GM18873 (cell line): ENCODE results near the gene PIK3R1.
"Not testable (repeated sequence)": the region's sequence is repeated elsewhere in the genome, so short reads cannot be mapped to it uniquely, and the experiment has no call there.

Source experiments
- ATAC-seq: cut with Tn5 transposase; IDR thresholded peaks from one replicate; pipeline ENCODE4 v1.9.1; 2021; ENCODE audit warnings: mild to moderate bottlenecking, moderate library complexity, moderate number of reproducible peaks; ENCODE audit not compliant: unreplicated experiment, low FRiP score

The PIK3R1 gene

DNA sequence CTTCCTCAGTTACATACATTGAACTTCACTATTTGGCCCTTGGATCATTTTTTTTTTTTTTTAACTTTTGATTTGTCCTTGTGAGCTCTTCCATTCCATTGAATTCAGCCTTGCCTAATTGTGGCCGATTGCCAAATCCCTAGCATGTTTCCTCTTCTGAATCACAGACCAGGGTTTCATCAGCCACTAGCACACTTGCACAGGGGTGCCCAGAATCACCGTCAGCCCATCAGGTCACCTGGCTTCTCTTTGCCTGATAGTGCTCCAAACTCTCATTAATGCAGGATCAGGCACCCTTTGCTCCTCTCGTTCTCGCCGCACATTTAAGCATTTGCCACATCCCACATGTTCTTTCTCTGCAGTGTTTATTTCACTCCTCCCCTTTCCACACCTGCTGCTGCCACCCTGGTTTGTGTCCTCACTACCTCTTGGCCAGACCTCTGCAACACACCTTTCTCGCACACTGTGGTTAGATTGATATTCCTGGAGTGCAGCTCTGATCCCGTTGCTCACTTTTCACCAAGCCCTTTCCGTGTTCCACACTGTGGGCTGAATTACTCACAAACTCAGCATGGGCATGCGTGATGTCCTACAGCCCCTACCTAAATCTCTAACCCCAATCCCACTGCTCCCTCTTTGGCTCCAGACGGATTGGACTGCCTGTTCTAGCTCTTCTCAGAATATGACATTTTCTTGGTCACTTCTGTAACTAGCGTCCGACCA lies 9.8 kb downstream of the PIK3R1 start:
- ATAC-seq = no peak

DNA sequence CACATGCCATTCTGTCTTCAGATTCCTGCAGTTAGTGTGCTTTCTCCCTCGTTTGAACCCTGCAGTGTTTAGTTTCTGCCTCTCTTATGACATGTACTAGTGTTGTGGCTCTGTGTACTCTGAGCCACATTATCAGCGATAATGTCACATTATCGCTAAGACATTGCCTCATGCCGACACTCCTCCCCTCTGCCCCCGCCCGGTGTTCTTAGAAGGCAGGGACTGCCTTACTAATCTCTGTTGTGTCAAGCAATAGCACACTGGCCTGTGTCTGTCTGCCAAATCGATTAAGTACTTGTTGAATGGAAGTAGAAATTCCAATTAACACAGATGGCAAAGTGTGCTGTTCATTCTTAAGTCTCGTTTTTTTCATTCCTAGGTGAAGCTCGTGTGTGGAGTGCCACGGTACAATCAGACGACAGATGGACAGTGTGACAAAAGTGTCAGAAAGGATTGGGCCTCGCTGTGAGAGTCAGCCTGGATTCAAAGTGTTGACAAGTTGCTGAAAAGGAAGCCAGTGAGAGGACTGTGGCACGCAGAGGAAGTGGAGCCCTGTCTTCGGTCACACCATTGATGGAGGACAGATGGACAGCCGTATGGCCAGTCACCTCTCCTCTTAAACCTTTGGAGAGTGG lies 10.5 kb downstream of the PIK3R1 start:
- ATAC-seq = no peak

DNA sequence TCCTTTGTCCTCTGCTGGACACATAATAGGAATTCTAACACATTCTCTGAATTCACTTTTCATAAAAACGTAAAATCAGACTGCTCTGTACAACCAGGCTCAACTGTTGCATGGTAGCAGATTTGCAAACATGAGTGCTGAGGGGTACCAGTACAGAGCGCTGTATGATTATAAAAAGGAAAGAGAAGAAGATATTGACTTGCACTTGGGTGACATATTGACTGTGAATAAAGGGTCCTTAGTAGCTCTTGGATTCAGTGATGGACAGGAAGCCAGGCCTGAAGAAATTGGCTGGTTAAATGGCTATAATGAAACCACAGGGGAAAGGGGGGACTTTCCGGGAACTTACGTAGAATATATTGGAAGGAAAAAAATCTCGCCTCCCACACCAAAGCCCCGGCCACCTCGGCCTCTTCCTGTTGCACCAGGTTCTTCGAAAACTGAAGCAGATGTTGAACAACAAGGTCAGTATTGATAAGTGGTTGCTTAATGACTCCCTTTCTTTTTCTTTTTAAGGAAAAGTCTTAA lies 11.1 kb downstream of the PIK3R1 start:
- no peak for ATAC-seq

DNA sequence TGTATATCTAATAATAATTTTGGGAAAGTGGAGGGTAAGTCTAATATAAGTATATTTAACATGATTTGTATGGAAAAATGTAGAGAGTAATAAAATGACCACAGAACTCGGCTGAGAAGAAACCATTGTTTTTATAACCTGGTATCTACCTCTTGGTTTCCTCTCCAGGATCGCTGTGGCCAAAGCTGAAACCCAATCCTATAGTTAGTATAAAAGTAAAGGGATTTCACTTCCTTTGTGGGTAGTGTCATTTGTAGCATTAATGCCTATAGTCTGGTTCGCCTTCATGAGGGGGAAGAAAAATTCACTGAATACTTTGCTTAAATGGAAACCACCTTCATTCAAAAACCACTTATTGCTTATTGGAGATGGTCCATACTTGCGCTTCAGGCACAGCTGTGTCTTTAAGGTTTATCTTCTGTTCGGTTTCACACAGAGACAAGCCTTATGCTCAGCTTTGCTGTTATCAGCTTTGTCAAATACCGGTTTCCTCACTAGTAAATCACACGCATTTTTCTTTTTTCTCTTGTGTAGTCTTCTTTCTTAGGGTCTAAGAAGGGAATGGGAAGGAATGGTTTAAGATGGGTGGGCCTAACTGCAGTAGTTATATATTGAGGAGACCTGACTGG lies 12.1 kb downstream of the PIK3R1 start:
- no peak for ATAC-seq

DNA sequence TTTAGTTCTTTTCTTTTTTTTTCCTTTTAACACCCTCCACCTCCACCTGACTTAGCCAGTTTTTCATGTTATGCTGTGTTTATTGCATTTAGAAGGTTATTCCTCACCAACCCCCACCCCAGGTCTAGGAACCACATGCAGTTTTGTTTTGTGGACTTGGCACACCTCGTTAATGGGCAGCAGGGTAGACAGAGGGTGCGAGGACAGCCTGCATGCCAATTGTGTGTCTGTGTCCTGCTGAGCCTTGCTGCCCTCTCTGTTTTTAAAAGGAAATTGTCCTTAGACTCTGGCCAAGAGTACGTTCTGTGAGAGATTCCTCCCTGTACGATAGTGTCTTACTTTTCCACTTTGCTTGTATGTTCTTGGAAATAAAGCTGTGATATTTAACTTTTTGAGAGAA lies 13.9 kb downstream of the PIK3R1 start:
- no peak for ATAC-seq

DNA sequence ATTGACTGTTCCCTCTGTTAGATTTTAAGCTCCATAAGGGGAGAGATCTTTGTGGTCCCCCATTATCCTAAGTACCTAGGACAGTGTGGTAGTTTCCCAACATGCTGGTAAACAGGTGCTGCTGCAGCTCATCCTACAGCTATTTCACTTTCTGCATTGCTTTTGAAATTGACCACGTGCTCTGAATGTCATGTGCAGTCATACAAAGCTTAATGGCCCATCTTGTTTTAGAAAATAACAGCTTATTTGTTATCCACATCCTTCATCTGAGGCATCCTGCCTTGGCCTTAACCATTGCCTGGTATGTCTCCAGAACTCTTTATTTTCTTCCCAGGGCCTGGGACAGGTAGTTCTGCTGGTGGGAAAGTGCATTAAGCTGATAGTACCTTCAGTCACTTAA lies 14.7 kb downstream of the PIK3R1 start:
- no peak for ATAC-seq

DNA sequence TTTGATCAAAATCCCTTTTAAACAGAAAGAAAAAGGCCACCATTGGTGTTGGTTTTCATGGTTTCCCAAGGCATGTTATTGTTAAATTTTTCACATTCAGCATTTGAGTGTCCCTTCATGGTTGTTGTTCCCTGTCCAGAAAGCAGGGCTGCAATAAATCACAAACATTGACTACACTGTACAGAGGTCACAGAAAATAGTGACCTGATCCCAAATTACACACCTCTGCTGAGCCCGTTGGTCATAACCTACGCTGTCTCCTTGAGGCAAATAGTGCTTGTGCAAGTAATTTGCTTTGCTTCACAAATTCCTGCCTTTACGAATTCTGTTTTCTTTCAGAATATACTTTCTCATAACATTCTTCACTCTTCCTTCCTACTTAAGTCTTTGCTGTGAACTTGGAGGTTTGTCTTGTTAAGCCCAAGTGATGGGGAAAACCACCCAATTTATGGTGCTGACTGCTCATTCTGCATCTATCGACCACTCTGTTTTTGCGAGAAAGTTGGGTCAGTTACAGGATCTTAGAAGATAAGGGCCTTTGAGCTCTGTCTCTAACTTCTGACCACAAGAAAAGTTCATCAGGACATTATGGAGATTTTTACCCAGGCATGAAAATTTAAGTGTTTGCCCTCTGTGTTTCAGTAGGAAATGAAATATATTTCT lies 16.0 kb downstream of the PIK3R1 start:
- ATAC-seq = no peak

DNA sequence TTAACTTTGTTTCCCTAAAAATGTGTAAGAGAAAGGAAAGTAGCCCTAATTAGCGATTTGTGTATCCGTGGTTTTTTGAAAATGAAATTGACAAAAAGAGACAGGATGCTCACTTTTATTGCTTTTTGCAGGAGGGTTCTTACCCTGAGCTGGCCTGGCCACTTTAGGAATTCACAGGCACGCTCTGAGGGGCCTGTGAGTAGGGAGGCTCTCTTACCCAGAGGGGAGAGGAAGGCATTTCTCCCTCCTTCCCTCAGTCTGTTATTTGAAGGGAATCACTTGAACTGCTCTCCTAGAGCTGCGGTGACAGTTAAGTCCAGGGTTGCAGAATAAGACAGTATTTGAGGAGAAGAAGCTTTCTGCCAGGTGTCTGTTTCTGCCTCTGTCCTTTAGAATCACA lies 16.7 kb downstream of the PIK3R1 start:
- no peak for ATAC-seq

DNA sequence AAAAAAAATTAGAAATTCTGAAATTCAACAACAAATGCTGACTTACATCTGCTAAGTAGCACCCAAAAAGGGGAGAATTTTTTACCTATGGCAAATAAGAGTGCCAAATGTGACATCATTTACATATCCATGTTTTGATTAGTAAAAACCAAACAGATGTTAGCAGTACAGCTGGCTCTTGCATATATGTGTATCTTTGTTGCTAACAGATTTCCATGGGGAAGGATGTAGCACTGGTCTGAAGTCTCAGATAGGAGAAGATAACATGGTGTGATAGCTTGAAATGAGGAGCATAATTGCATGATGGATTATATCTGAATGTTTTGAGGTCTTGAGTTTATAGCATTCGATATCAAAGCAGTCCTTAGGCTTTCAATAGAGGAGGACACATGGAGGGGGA lies 17.5 kb downstream of the PIK3R1 start:
- ATAC-seq = no peak

DNA sequence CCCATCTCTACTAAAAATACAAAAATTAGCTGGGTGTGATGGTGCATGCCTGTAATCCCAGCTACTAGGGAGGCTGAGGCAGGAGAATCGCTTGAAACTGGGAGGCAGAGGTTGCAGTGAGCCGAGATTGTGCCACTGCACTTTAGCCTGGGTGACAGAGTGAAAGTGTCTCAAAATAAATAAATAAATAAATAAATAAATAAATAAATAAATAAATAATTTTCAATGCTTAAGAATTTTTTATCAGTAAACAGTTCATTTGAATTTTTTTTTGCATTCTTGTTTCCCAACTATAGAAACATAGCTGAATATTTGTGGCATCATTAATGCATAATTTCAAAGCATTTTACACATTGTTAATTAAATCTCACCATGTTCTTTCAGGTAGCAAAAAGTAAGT lies 19.7 kb downstream of the PIK3R1 start:
- ATAC-seq = not testable (repeated sequence)

DNA sequence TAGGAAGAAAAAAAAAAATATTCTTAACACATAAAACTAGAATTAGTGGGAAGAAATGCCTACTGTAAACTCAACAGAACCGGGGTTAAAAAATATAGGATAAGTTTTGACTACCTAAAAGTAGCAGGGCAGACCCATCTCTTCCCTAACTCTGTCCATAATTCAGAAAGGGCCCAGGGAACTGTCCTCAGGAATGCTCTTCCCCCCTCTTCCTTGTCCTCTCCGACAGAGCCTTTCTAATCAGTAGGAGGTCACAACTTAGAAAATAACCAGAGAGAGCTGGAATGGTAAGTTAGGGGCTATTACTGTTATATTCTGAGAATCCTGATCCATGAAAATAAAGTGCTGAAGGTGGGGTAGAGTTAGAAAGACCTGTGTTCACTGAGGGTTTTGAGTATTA lies 22.2 kb downstream of the PIK3R1 start:
- ATAC-seq = no peak

DNA sequence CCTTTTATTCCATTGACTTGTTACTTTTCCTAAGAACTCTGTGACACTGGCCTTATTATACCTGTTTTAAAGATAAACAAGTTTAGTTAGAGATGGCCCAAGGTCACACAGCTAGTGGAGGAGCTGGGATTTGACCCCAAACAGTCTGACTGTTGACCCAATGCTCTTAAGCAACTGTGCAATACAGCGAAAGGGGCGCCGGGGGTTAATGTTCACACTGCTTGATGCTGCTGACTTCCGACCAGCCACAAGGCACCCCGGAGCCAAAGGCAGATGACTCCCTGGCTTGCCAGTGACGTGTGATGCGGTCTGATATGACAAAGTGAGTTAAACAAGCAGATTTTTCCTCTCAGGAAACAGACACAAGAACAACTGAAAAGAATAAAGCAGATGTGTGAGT lies 23.9 kb downstream of the PIK3R1 start:
- peak; percentile 71 for ATAC-seq

DNA sequence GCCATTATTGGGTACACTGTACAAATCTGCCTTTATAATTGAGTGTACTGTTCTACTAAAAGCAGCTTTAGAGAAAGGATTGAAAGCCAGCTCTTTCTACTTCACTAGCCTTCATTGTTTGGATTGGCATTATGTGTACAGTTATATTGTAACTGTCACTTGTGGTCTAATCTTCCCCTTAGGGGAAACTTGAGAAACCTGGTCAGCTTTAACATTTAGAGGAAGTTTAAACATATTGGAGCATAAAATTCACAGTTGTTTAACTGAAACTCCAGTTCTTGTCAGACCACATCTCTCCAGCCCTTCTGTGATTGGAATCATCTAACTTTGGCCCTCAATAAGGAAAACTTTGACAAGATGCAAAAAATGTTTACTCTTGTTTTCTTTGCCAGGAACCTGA lies 24.6 kb downstream of the PIK3R1 start:
- peak; percentile 57 for ATAC-seq

DNA sequence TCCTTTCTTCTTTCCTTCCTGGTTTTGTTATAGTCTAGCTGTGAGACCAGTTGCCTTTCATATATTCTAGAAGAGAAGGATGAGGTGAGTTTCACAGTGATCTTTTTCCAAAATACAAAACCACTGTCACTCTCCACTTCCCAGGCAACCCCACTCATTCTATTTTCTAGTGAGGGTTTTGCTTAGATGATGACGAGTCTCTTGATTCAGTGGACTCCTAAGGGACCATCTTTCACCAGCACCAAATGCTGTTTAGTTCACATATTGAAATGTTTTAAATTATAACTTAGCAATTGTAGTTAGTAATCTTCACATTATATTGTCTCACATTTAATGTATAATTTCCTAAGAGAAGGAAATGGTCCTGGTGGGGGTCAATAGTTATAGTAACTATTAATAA lies 25.2 kb downstream of the PIK3R1 start:
- ATAC-seq = no peak

DNA sequence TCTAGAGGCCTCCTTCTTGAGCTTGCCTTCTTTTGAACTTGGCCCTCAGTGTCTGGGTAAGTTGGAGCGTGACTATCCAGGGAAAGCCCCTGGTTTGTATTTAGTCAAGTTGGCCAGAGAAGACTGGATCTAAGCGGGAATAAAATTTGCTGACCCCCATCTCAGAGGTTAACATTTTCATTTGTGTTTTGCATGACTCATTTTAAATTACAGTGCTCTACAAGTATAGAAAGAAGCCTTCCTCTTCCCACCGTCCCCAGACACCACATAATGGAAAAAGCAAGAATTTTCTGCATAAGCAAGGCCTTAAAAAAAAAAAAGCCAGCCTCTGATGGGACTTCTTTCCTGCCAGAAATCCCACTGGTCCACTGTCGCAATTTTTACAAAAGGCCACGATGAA lies 27.2 kb downstream of the PIK3R1 start:
- no peak for ATAC-seq

DNA sequence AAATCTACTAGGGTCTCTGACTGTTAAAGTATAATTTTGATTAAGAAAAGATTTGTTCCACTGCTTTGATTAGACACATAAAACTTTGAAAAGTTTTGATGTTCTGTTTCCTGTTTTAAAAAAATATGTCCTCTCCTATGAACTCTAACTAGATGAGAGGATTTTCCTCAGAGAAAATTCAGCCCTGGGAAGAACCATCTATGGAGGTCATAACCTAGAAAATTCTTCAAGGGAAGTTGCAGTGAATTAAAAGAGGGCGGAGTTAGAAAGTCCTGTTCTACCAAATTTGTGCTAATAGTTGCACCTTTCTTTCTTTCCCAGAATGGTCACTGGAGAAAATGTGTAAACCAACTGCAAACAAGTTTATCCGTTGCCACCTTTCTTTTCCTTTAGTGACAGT lies 27.7 kb downstream of the PIK3R1 start:
- ATAC-seq = no peak

DNA sequence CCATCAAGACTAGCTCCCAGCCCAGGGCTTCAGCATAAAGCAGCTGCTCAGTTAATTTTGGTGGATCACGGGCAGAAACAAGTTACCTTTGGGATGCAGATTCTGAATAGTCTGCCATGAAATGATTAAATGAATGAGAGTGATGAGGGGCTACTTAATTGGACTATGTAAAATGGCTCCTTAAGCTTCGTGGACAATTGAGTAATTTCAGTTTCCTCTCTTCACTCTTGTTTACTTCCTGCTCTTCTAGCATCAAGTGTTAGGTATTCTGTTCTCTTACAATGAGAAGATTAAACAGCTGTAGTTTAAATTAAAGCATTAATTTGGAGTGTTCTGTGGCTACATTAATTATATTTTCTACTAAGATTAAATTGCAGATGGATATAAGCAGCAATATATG lies 28.1 kb downstream of the PIK3R1 start:
- ATAC-seq = no peak

DNA sequence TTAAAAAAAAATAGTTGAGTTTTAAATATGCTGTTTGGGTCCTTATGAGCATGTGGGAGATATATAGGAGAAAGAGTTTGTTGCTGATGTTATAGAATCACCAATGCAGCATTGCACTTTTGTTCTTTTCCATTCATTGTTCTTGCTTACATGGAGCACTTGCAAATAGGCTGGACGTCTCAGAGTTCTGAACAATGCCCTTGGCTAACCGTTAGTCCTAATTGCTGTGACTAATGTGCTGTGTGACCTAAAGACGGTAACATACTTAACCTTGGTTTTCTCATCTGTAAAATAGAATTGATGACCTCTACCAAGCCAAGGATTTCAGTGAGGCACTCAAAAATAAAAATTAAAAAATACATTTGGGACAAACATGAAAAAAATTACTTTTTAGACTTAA lies 29.8 kb downstream of the PIK3R1 start:
- ATAC-seq = no peak

DNA sequence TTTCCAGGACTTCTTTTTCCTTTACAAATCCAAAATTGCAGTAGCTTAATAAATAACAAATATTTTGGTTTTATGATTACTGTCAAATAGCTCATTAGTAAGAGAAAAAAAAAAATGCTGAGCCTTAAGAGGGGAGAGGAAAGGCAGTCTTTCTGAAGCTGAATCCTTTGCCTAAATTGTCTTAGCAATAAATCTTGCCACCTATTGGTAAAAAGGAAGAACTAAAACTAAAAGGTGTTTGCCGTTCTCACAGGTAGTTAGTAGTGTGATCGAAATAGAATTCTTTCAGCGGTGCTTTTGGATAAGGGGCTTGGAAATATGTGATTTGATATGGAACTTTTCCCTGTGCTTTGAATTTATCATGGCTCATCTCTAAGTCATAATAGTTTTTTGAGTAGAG lies 31.2 kb downstream of the PIK3R1 start:
- ATAC-seq = no peak

DNA sequence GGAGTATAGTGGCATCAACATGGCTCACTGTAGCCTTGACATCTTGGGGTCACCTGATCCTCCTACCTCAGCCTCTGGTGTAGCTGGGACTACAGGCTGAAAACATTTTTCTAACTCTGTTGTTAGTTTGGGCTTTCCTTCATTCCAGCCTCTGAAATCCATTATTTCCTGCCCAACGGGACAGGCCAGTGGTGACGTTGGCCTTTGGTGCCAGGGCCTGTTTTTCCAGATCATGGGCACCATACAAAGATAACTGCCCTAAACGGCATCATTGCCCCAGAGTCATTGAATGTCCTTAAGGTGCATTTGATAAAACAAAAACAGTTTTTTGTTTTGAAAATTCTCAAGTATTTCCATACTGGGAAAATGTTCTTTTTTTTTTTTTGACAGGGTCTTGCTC lies 32.1 kb downstream of the PIK3R1 start:
- ATAC-seq = no peak

DNA sequence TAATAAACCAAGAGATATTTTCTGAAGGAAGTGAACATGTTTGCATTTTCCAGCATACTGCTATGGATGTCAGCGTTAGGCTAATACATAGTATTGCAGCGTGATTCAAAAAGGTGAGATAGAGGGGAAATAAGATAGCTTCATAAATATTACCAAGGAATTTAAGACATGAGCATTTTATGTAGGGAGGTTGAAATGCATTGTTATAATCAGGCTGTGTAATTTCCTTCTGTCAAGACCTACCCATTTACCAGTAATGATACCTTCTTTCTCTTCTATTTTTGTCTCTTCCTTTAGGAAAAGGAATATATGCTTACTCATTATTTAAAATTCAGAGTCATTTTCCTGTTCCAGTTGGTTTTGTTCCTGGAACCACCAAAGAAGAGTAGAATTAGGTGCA lies 33.3 kb downstream of the PIK3R1 start:
- no peak for ATAC-seq
